SK-N-MC (cell line): ENCODE data around the gene FBXL7.

Experiments
- EZH2 ChIP-seq: fragments of 200-600 bp; sonication (generic); IDR thresholded peaks from one replicate; pipeline ENCODE4 v1.6.1; 2017; ENCODE audit warnings: antibody characterized with exemption
- FOXP2 ChIP-seq: optimal IDR thresholded peaks from 2 replicates; pipeline ENCODE3; 2011; ENCODE audit warnings: mild to moderate bottlenecking, moderate library complexity; ENCODE audit not compliant: insufficient read depth; ENCODE audit errors: extremely low read length, control extremely low read depth
- POLR2AphosphoS5 ChIP-seq: IDR thresholded peaks from 2 replicates; pipeline ENCODE4 v1.6.1; 2012; ENCODE audit warnings: mild to moderate bottlenecking, low read depth, low read length, borderline replicate concordance

DNA sequence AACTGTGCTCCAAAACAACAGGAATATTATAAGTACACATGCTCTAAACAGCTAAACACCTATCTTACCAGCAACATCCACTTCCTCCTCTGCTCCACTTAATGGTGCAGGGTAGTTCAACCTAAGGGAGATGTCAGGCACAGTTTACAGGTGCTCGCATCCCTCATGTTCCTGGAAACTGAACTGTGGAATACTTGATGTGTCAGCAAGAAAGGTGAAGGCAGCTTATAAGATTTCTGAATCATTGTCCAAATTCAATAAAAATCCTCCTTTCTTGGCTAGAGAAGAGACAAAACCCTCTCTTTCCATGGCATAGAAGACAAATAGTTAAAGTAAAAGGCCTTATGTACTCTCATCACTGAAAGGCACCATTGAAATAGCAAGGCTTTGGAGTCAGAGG, 272.2 kb downstream of the FBXL7 start:
- TF ChIP-seq EZH2 (no peak), POLR2AphosphoS5 (no peak), FOXP2 (no peak)
